Measurements from ENCODE around the gene LRP1-AS. TPM values are rescaled to one million over a fixed set of nuclear protein-coding genes. Genes with fewer than 3 reads are reported as not detected.
A peak's percentile ranks its signal among the peaks of the same experiment; 100 is the strongest.

LRP1-AS gene
- total RNA-seq, 1 experiment from 2014 or later: not detected

DNA sequence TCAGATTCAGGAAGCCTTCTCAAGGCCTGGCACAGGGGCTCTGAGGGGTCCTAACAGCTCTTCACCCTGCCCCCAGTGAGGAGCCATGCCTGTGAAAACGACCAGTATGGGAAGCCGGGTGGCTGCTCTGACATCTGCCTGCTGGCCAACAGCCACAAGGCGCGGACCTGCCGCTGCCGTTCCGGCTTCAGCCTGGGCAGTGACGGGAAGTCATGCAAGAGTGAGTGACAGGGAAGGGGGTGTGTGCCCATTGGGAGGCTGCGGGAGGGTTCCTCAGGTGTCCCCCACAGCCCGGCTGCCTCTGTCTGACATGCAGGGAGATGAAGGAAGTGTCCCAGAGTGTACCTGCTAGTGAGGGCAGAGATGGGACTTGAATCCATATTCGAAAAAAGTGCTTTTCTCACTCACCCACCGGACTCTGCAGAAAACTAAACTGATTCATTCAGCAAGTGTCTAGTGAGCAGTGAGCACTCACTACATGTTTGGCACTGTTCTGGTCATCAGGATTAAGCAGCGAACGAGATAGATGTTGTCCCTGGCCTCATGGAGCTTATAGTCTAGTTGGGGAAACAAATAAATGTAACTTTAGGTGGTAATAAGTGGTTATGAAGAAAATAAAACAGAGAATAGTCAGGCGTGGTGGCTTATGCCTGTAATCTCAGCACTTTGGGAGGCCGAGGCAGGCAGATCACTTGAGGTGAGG, 9.4 kb upstream of the LRP1-AS start:
- H3K4me3 Mint-ChIP-seq (ENCODE audit: unreplicated experiment): no peak overlapping the region
- intact Hi-C loops (cut with micrococcal nuclease): no loop called here
- H3K36me3 Mint-ChIP-seq (ENCODE audit: insufficient read depth, unreplicated experiment): peaks cover 12% of the 10 kb centered on the region
- peaks cover 19% of the 10 kb centered on the region for H3K4me1 Mint-ChIP-seq (ENCODE audit: insufficient read depth, unreplicated experiment)
- H3K27me3 Mint-ChIP-seq (ENCODE audit: insufficient read depth, unreplicated experiment): no peaks in the 10 kb centered on the region
- no peaks in the 10 kb centered on the region for H3K9me3 Mint-ChIP-seq (ENCODE audit: unreplicated experiment)
- no peak for TF ChIP-seq CTCF (IDR thresholded peaks at IDR 0.05; ENCODE audit: unreplicated experiment)
- no TSS peak for BruUV-seq (replicated peaks)
- no peak overlapping the region for H3K27ac Mint-ChIP-seq (ENCODE audit: low read depth, unreplicated experiment)
- DNase-seq (ENCODE audit: unreplicated experiment): no peak
- POLR2A ChIA-PET: interaction anchor here (0.6 kb wide), 1 partner anchor 14 kb away, joined by 3 read pairs; no protein-coding TSS in a partner anchor
- CTCF ChIA-PET: interaction anchor here (0.9 kb wide), 2 partner anchors 27 to 97 kb away, joined by 3 read pairs; no protein-coding TSS in a partner anchor

GRCh38 chr12:57154804-57155434, 7.5 kb upstream of the LRP1-AS start:
- H3K4me3 Mint-ChIP-seq (ENCODE audit: unreplicated experiment): no peak overlapping the region
- no peak for TF ChIP-seq CTCF (IDR thresholded peaks at IDR 0.05; ENCODE audit: unreplicated experiment)
- CTCF ChIA-PET: interaction anchor here (0.7 to 1.7 kb wide), 3 partner anchors 21 to 79 kb away, joined by 3 to 7 read pairs (median 4); no protein-coding TSS in a partner anchor
- no peak for DNase-seq (ENCODE audit: unreplicated experiment)
- no peaks in the 10 kb centered on the region for H3K27me3 Mint-ChIP-seq (ENCODE audit: insufficient read depth, unreplicated experiment)
- no peaks in the 10 kb centered on the region for H3K9me3 Mint-ChIP-seq (ENCODE audit: unreplicated experiment)
- H3K4me1 Mint-ChIP-seq (ENCODE audit: insufficient read depth, unreplicated experiment): peaks cover 34% of the 10 kb centered on the region
- POLR2A ChIA-PET: interaction anchor here (0.6 to 1.4 kb wide), 2 partner anchors 27 to 44 kb away, joined by 3 read pairs; partner anchors contain the start of genes LRP1 and STAT6
- no TSS peak for BruUV-seq (replicated peaks)
- peaks cover 13% of the 10 kb centered on the region for H3K36me3 Mint-ChIP-seq (ENCODE audit: insufficient read depth, unreplicated experiment)
- no peak overlapping the region for H3K27ac Mint-ChIP-seq (ENCODE audit: low read depth, unreplicated experiment)
- intact Hi-C loops (cut with micrococcal nuclease): no loop called here

- Mint-ChIP-seq H3K27me3 (ENCODE audit: insufficient read depth, unreplicated experiment) (no peaks in the 10 kb centered on the region), H3K4me1 (ENCODE audit: insufficient read depth, unreplicated experiment) (peaks cover 42% of the 10 kb centered on the region), H3K9me3 (ENCODE audit: unreplicated experiment) (no peaks in the 10 kb centered on the region), H3K27ac (ENCODE audit: low read depth, unreplicated experiment) (no peak overlapping the region), H3K36me3 (ENCODE audit: insufficient read depth, unreplicated experiment) (peaks cover 19% of the 10 kb centered on the region), H3K4me3 (ENCODE audit: unreplicated experiment) (no peak overlapping the region)
- no peak for TF ChIP-seq CTCF (IDR thresholded peaks at IDR 0.05; ENCODE audit: unreplicated experiment)
- CTCF ChIA-PET: interaction anchor here (0.6 to 1.7 kb wide), 4 partner anchors 9 to 42 kb away, joined by 3 to 7 read pairs (median 5); no protein-coding TSS in a partner anchor
- DNase-seq (ENCODE audit: unreplicated experiment): no peak
- intact Hi-C loops (cut with micrococcal nuclease): no loop called here
- POLR2A ChIA-PET: interaction anchor here (0.7 to 3.1 kb wide), 4 partner anchors 13 to 43 kb away, joined by 3 to 21 read pairs (median 10); partner anchors contain the start of gene STAT6
- no TSS peak for BruUV-seq (replicated peaks)
These were observed 6.7 kb upstream of the LRP1-AS start for GRCh38 chr12:57154076-57154475.

- no TSS peak for BruUV-seq (replicated peaks)
- DNase-seq (ENCODE audit: unreplicated experiment): no peak
- H3K4me1 Mint-ChIP-seq (ENCODE audit: insufficient read depth, unreplicated experiment): peaks cover 48% of the 10 kb centered on the region
These were observed 6.1 kb upstream of the LRP1-AS start for GRCh38 chr12:57153415-57153997.

More at GRCh38 chr12:57153415-57153997, 6.1 kb upstream of the LRP1-AS start:
- peaks cover 19% of the 10 kb centered on the region for H3K36me3 Mint-ChIP-seq (ENCODE audit: insufficient read depth, unreplicated experiment)
- H3K4me3 Mint-ChIP-seq (ENCODE audit: unreplicated experiment): no peak overlapping the region
- H3K27me3 Mint-ChIP-seq (ENCODE audit: insufficient read depth, unreplicated experiment): no peaks in the 10 kb centered on the region
- no peaks in the 10 kb centered on the region for H3K9me3 Mint-ChIP-seq (ENCODE audit: unreplicated experiment)
- H3K27ac Mint-ChIP-seq (ENCODE audit: low read depth, unreplicated experiment): peak overlapping the region; percentile 70
- TF ChIP-seq CTCF (IDR thresholded peaks at IDR 0.05; ENCODE audit: unreplicated experiment): no peak
- ChIA-PET CTCF (interaction anchor here (1.1 to 1.7 kb wide), 4 partner anchors 11 to 41 kb away, joined by 4 to 7 read pairs (median 6); no protein-coding TSS in a partner anchor), POLR2A (interaction anchor here (0.7 to 3.1 kb wide), 4 partner anchors 14 to 30 kb away, joined by 3 to 21 read pairs (median 11); no protein-coding TSS in a partner anchor)
- intact Hi-C loops (cut with micrococcal nuclease): no loop called here

Measured in MCF 10A (cell line).